Motor neuron (in vitro differentiated cells): ENCODE results near the gene PPP1CA. TPM values are rescaled to one million over a fixed set of nuclear protein-coding genes. Genes with fewer than 3 reads are reported as not detected.
A peak's percentile ranks its signal among the peaks of the same experiment; 100 is the strongest.

Source experiments
- ATAC-seq, 8 experiments: fragments of 200-7000 bp; cut with Tn5 transposase; replicated peaks in 6 of 8; 2 replicates each; pipeline ENCODE4 v1.8.0; 2021; ENCODE audit warnings: mild to moderate bottlenecking in 8 of 8, moderate library complexity in 8 of 8
- H3K27ac ChIP-seq, 2 donors: fragments of 250-450 bp; sonication (Bioruptor Pico); 2 replicates each; pipeline ENCODE4 v1.9.0; 2021; ENCODE audit warnings: antibody characterized with exemption in 2 of 2, mild to moderate bottlenecking in 2 of 2, moderate library complexity in 1 of 2
- H3K4me1 ChIP-seq, 2 donors: fragments of 250-450 bp; sonication (Bioruptor Pico); replicated peaks in 1 of 2; 2 replicates each; pipeline ENCODE4 v1.6.1; 2021; ENCODE audit warnings: antibody characterized with exemption in 2 of 2, mild to moderate bottlenecking in 2 of 2, moderate library complexity in 1 of 2
- H3K4me3 ChIP-seq, 5 donors: fragments of 250-450 bp; sonication (Bioruptor Pico); 2 replicates each; pipeline ENCODE4 v1.9.0; 2021; ENCODE audit warnings: antibody characterized with exemption in 5 of 5, mild to moderate bottlenecking in 5 of 5, moderate library complexity in 4 of 5
- WGBS, 10 experiments: fragments of 450-650 bp; shearing (Covaris generic); methylation state at CpG; one replicate each; pipeline ENCODE4 v1.0.0; 2022; 5-methylcytosine and 5-hydroxymethylcytosine counted together
- in situ Hi-C, 9 experiments: fragments of 400-800 bp; cut with MboI; loops; one replicate each; pipeline ENCODE4 v1.15.0; 2021; ENCODE audit warnings: low sequenced_read_pairs in 9 of 9, low pct_unique_long_range_greater_than_20kb in 2 of 9; ENCODE audit not compliant: unreplicated experiment in 9 of 9
- total RNA-seq, 8 experiments: library from RNA; unstranded; fragments of 300-600 nt; gene quantifications; 2 replicates each; pipeline versions ENCODE4 v1.2.3 to v1.2.4, GENCODE V29; 2022

PPP1CA gene
- total RNA-seq, 8 experiments from 2014 or later, result 60.9 to 162 (median 104) TPM

- Histone ChIP-seq H3K27ac (no peak overlapping the region), H3K4me1 (peaks cover 5 to 6% of the 10 kb centered on the region in 2 donors), H3K4me3 (no peak overlapping the region)
- in situ Hi-C loops, result no loop called here
- no peak for ATAC-seq
- 83 to 95% (median 91%) methylated on average over 2 to 7 of the region's 26 CpGs; no CpG with 5 or more reads in 6 of the 10 experiments for WGBS, 10 experiments
These were observed 17.0 kb upstream of the PPP1CA start for GRCh38 chr11:67418476-67419281.

GRCh38 chr11:67417425-67417824 lies 15.8 kb upstream of the PPP1CA start:
- Histone ChIP-seq H3K4me3 (no peak overlapping the region), H3K4me1 (peaks cover 5 to 6% of the 10 kb centered on the region in 2 donors), H3K27ac (no peak overlapping the region)
- 89 to 100% (median 90%) methylated on average over 2 to 5 of the region's 12 CpGs; no CpG with 5 or more reads in 7 of the 10 experiments for WGBS, 10 experiments
- ATAC-seq, result no peak
- in situ Hi-C loops, result no loop called here

GRCh38 chr11:67416416-67417335 lies 15.0 kb upstream of the PPP1CA start:
- in situ Hi-C loops, result no loop called here
- WGBS, 10 experiments, result 20 to 80% (median 65%) methylated on average over 1 to 9 of the region's 21 CpGs; no CpG with 5 or more reads in 3 of the 10 experiments
- Histone ChIP-seq H3K4me1 (peaks cover 5 to 6% of the 10 kb centered on the region in 2 donors), H3K4me3 (no peak overlapping the region), H3K27ac (no peak overlapping the region)
- peak in 1 of 8 experiments; percentile 1 for ATAC-seq

- no peak within 1 kb of the TSS for H3K27ac ChIP-seq
- H3K4me1 ChIP-seq, result peaks cover 5 to 6% of the 10 kb centered on the region in 2 donors
- WGBS, 10 experiments, result no CpG with 5 or more reads among the region's 67 CpGs
- in situ Hi-C loops, result no loop called here
- H3K4me3 ChIP-seq, result no peak within 1 kb of the TSS
- peak in 2 of 8 experiments; percentile 5 to 21 for ATAC-seq
These were observed 14.0 kb upstream of the PPP1CA start, which contains the start of gene CARNS1 for GRCh38 chr11:67415501-67416304. Gene CARNS1, plus strand, starts transcription at chr11:67415678. Its CDS starts 522 bp downstream, at chr11:67416200.

GRCh38 chr11:67413266-67413849 lies 11.7 kb upstream of the PPP1CA start:
- Histone ChIP-seq H3K4me1 (peaks cover 7 to 8% of the 10 kb centered on the region in 2 donors), H3K27ac (no peak overlapping the region), H3K4me3 (no peak overlapping the region)
- ATAC-seq, result peak in 1 of 8 experiments; percentile 29
- in situ Hi-C loops, result no loop called here
- 0 to 60% (median 45%) methylated on average over 1 to 2 of the region's 2 CpGs; no CpG with 5 or more reads in 4 of the 10 experiments for WGBS, 10 experiments

- no peak overlapping the region for H3K27ac ChIP-seq
- peaks cover 10 to 14% of the 10 kb centered on the region in 2 donors for H3K4me1 ChIP-seq
- ATAC-seq, result no peak
- 0 to 84% (median 27%) methylated on average over 1 to 5 of the region's 9 CpGs; no CpG with 5 or more reads in 6 of the 10 experiments for WGBS, 10 experiments
- no peak overlapping the region for H3K4me3 ChIP-seq
- in situ Hi-C loops, result no loop called here
These were observed 11.0 kb upstream of the PPP1CA start for GRCh38 chr11:67412495-67413179.

GRCh38 chr11:67411785-67412152 lies 10.1 kb upstream of the PPP1CA start:
- ATAC-seq, result no peak
- 17 to 90% (median 74%) methylated on average over 1 to 5 of the region's 7 CpGs; no CpG with 5 or more reads in 4 of the 10 experiments for WGBS, 10 experiments
- H3K27ac ChIP-seq, result no peak overlapping the region
- in situ Hi-C loops, result no loop called here
- no peak overlapping the region for H3K4me3 ChIP-seq
- H3K4me1 ChIP-seq, result peaks cover 17 to 19% of the 10 kb centered on the region in 2 donors

GRCh38 chr11:67410984-67411784 lies 9.5 kb upstream of the PPP1CA start:
- no peak for ATAC-seq
- Histone ChIP-seq H3K4me1 (peaks cover 17 to 19% of the 10 kb centered on the region in 2 donors), H3K4me3 (no peak overlapping the region), H3K27ac (no peak overlapping the region)
- in situ Hi-C loops, result no loop called here
- WGBS, 10 experiments, result 14 to 90% (median 48%) methylated on average over 2 to 12 of the region's 17 CpGs; no CpG with 5 or more reads in 4 of the 10 experiments

- Histone ChIP-seq H3K4me3 (no peak overlapping the region), H3K27ac (no peak overlapping the region), H3K4me1 (peaks cover 17 to 19% of the 10 kb centered on the region in 2 donors)
- WGBS, 10 experiments, result 73% methylated on average over 5 of the region's 15 CpGs; no CpG with 5 or more reads in 9 of the 10 experiments
- in situ Hi-C loops, result no loop called here
- peak in 5 of 8 experiments; percentile 16 to 45 (median 27) for ATAC-seq
These were observed 8.7 kb upstream of the PPP1CA start for GRCh38 chr11:67410369-67410831.

GRCh38 chr11:67409781-67410368 lies 8.2 kb upstream of the PPP1CA start:
- WGBS, 10 experiments, result 20 to 75% (median 49%) methylated on average over 1 to 4 of the region's 13 CpGs; no CpG with 5 or more reads in 6 of the 10 experiments
- ATAC-seq, result peak in 4 of 8 experiments; percentile 10 to 31 (median 16)
- in situ Hi-C loops, result no loop called here
- Histone ChIP-seq H3K4me1 (peaks cover 17 to 19% of the 10 kb centered on the region in 2 donors), H3K27ac (no peak overlapping the region), H3K4me3 (no peak overlapping the region)

GRCh38 chr11:67409261-67409666 lies 7.6 kb upstream of the PPP1CA start:
- Histone ChIP-seq H3K4me3 (no peak overlapping the region), H3K4me1 (peaks cover 17 to 19% of the 10 kb centered on the region in 2 donors), H3K27ac (no peak overlapping the region)
- no peak for ATAC-seq
- WGBS, 10 experiments, result 70 to 80% methylated on average over 1 to 2 of the region's 24 CpGs; no CpG with 5 or more reads in 8 of the 10 experiments
- in situ Hi-C loops, result no loop called here
